ENCODE measurements around the gene ZBTB39.
"Not testable (repeated sequence)": the region's sequence is repeated elsewhere in the genome, so short reads cannot be mapped to it uniquely, and the experiment has no call there.

Gene ZBTB39

GRCh38 chr12:56980941-56981530 lies 25.3 kb downstream of the ZBTB39 start:
- DNase-seq (ENCODE audit: low spot score) = no peak

- DNase-seq (ENCODE audit: low spot score) = no peak
Measured at GRCh38 chr12:56980268-56980667, 26.1 kb downstream of the ZBTB39 start.

GRCh38 chr12:56979628-56980027 lies 26.7 kb downstream of the ZBTB39 start:
- DNase-seq (ENCODE audit: low spot score) = no peak

GRCh38 chr12:56978397-56979138 lies 27.8 kb downstream of the ZBTB39 start:
- DNase-seq (ENCODE audit: low spot score) = no peak

- DNase-seq (ENCODE audit: low spot score) = not testable (repeated sequence)
Measured at GRCh38 chr12:56977361-56977760, 29.0 kb downstream of the ZBTB39 start.

GRCh38 chr12:56974224-56974623 lies 32.1 kb downstream of the ZBTB39 start:
- DNase-seq (ENCODE audit: low spot score) = not testable (repeated sequence)

- DNase-seq (ENCODE audit: low spot score) = not testable (repeated sequence)
Measured at GRCh38 chr12:56968910-56969309, 37.4 kb downstream of the ZBTB39 start.

- not testable (repeated sequence) for DNase-seq (ENCODE audit: low spot score)
Measured at GRCh38 chr12:56965997-56966642, 40.2 kb downstream of the ZBTB39 start.

GRCh38 chr12:56965124-56965523 lies 41.2 kb downstream of the ZBTB39 start:
- not testable (repeated sequence) for DNase-seq (ENCODE audit: low spot score)

GRCh38 chr12:56963557-56963956 lies 42.8 kb downstream of the ZBTB39 start:
- DNase-seq (ENCODE audit: low spot score) = not testable (repeated sequence)

- not testable (repeated sequence) for DNase-seq (ENCODE audit: low spot score)
Measured at GRCh38 chr12:56962247-56962646, 44.1 kb downstream of the ZBTB39 start.

GRCh38 chr12:56958422-56958821 lies 47.9 kb downstream of the ZBTB39 start:
- no peak for DNase-seq (ENCODE audit: low spot score)

- DNase-seq (ENCODE audit: low spot score) = no peak
Measured at GRCh38 chr12:56957229-56958052, 48.9 kb downstream of the ZBTB39 start, which contains the start of gene RDH16. TSS of gene RDH16 (minus strand) at chr12:56957608. CDS start at chr12:56957462, 146 bp downstream.

- no peak for DNase-seq (ENCODE audit: low spot score)
Measured at GRCh38 chr12:56955631-56956256, 50.6 kb downstream of the ZBTB39 start.

- no peak for DNase-seq (ENCODE audit: low spot score)
Measured at GRCh38 chr12:56954958-56955355, 51.4 kb downstream of the ZBTB39 start.

- DNase-seq (ENCODE audit: low spot score) = no peak
Measured at GRCh38 chr12:56954057-56954957, 52.0 kb downstream of the ZBTB39 start.

GRCh38 chr12:56953314-56953713 lies 53.0 kb downstream of the ZBTB39 start:
- DNase-seq (ENCODE audit: low spot score) = no peak

- DNase-seq (ENCODE audit: low spot score) = no peak
Measured at GRCh38 chr12:56951582-56952339, 54.6 kb downstream of the ZBTB39 start.

- no peak for DNase-seq (ENCODE audit: low spot score)
Measured at GRCh38 chr12:56948881-56949280, 57.5 kb downstream of the ZBTB39 start.

Measured in putamen (tissue), 1 donor.